ENCODE data around the gene B4GALT1. TPM values are rescaled to one million over a fixed set of nuclear protein-coding genes. Genes with fewer than 3 reads are reported as not detected.
A peak's percentile ranks its signal among the peaks of the same experiment; 100 is the strongest.

Gene B4GALT1
- polyA plus RNA-seq = 54.3 to 82.9 TPM (median 55.1 TPM) in 3 replicates
- 9.5 TPM for polyA plus RNA-seq (2011; ENCODE audit: low read depth)
- polyA plus RNA-seq (2011; cell fraction: cytosol; rRNA removed) = 57.6 and 65.9 TPM in 2 replicates
- 114 and 120 TPM in 2 replicates for polyA plus RNA-seq (2011; cell fraction: nucleus; rRNA removed)
- 60.2 and 84.0 TPM in 2 replicates for polyA plus RNA-seq (2012; ENCODE audit: low replicate concordance)
- polyA minus RNA-seq = 112 to 184 TPM (median 118 TPM) in 3 replicates
- 89.8 TPM for polyA minus RNA-seq (2011; cell fraction: cytosol; rRNA and poly(A)+ RNA removed)
- 109 and 160 TPM in 2 replicates for polyA minus RNA-seq (2011; cell fraction: nucleus; rRNA and poly(A)+ RNA removed)

DNA sequence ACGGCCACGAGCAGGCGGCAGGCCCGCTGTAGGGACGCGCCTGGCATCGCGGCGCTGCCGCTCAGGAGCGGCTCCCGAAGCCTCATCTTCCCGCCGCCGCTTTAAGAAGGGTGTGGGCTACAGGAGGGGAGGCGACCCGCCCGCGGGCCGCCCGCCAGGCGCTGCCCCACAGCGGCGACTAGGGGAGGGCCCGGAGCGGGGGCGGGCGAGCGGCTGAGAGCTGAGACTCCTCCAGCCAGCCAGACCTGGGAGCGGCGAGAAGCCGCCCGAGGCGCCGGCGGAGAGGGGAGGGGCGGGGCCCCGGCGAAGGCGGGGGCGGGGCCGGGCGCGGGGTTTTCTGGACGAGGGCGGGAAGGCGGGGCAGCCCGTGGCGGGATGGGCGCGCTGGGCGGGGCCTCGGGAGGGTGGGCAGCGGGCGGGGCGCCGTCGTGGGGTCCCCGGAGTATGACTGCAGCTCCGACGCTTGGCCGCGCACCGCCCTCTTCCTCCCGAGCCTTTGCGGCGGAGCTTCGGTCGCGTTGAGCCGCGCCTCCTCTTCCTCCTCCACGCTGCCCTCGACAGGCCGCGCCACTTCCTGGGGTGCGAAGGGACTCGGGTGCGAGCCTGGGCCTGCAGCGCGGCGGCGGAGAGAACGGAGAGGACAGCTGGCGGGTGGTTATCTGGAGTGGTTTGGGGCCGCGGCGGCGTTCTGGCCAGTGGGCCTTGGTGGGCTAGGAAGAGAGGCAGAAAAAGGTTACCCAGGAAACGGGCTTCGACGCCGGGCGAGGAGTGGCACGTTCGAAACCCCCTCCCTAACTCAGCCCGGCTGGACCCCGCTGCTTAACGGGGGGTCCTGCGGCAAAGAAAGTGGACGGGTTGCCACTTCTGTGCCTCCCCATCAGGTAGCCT, at the start of gene B4GALT1:
TSS of gene B4GALT1 (minus strand) at position 253 of the 888 bp plus-strand sequence. CDS start at position 86, 167 bp downstream.
- no peak for FAIRE-seq
- Histone ChIP-seq H3K9me3 (ENCODE audit: control insufficient read depth, low read depth, low read length) (no peaks in the 10 kb centered on the region), H4K20me1 (ENCODE audit: control insufficient read depth, extremely low read depth, insufficient read depth, low read length) (no peaks in the 10 kb centered on the region), H3K9ac (ENCODE audit: control insufficient read depth, extremely low read depth, insufficient read depth, low read length) (peak within 1 kb of the TSS; percentile 97), H3K4me1 (ENCODE audit: control insufficient read depth, extremely low read depth, insufficient read depth, low read length) (peaks cover 41% of the 10 kb centered on the region), H3K79me2 (ENCODE audit: control insufficient read depth, insufficient read depth, low read length) (peaks cover 46% of the 10 kb centered on the region), H3K27me3 (ENCODE audit: control insufficient read depth, extremely low read depth, insufficient read depth, low read length) (no peaks in the 10 kb centered on the region), H3K27ac (ENCODE audit: control insufficient read depth, insufficient read depth, low read length) (peak within 1 kb of the TSS; percentile 98), H3K4me2 (ENCODE audit: control insufficient read depth, extremely low read depth, insufficient read depth, low read depth, low read length) (peak within 1 kb of the TSS; percentile 99), H3K9me1 (ENCODE audit: control insufficient read depth, extremely low read depth, insufficient read depth, low read length) (no peaks in the 10 kb centered on the region), H3K36me3 (ENCODE audit: control insufficient read depth in 2 of 2, extremely low read depth in 1 of 2, insufficient read depth in 2 of 2, low read length in 2 of 2) (no peaks in the 10 kb centered on the region), H3K4me3 (ENCODE audit: control insufficient read depth in 2 of 3, extremely low read depth in 1 of 3, insufficient read depth in 2 of 3, low read depth in 1 of 3, low read length in 3 of 3) (peak within 1 kb of the TSS; percentile 71 to 95 (median 83)), H2AFZ (ENCODE audit: control insufficient read depth, low read length) (peak within 1 kb of the TSS; percentile 52)
- peak in 2 of 3 experiments; percentile 16 to 18 for TF ChIP-seq CTCF (optimal IDR thresholded peaks at IDR 0.05 in 1 of 3, IDR thresholded peaks at IDR 0.05 in 1 of 3, conservative IDR thresholded peaks at IDR 0.05 in 1 of 3; ENCODE audit: extremely low read depth in 1 of 3, insufficient read depth in 2 of 3, low read length in 3 of 3)
- TF ChIP-seq EZH2 (IDR thresholded peaks at IDR 0.05; ENCODE audit: low read length) = no peak
- no peak for DNase-seq (ENCODE audit: low read depth, low spot score)
- dilution Hi-C loops (cut with MboI; ENCODE audit: extremely low pct_ligation_motif_present, low sequenced_read_pairs) = no loop called here

- H3K27me3 ChIP-seq (ENCODE audit: control insufficient read depth, extremely low read depth, insufficient read depth, low read length) = no peaks in the 10 kb centered on the region
- no peaks in the 10 kb centered on the region for H4K20me1 ChIP-seq (ENCODE audit: control insufficient read depth, extremely low read depth, insufficient read depth, low read length)
- DNase-seq (ENCODE audit: low read depth, low spot score) = peak; percentile 77
- no peaks in the 10 kb centered on the region for H3K36me3 ChIP-seq (ENCODE audit: control insufficient read depth in 2 of 2, extremely low read depth in 1 of 2, insufficient read depth in 2 of 2, low read length in 2 of 2)
- no peaks in the 10 kb centered on the region for H3K79me2 ChIP-seq (ENCODE audit: control insufficient read depth, insufficient read depth, low read length)
- H3K27ac ChIP-seq (ENCODE audit: control insufficient read depth, insufficient read depth, low read length) = no peak overlapping the region
- H3K4me3 ChIP-seq (ENCODE audit: control insufficient read depth in 2 of 3, extremely low read depth in 1 of 3, insufficient read depth in 2 of 3, low read depth in 1 of 3, low read length in 3 of 3) = no peak overlapping the region
- no peak overlapping the region for H2AFZ ChIP-seq (ENCODE audit: control insufficient read depth, low read length)
- H3K9ac ChIP-seq (ENCODE audit: control insufficient read depth, extremely low read depth, insufficient read depth, low read length) = peak overlapping the region; percentile 15
- TF ChIP-seq CTCF (optimal IDR thresholded peaks at IDR 0.05 in 1 of 3, IDR thresholded peaks at IDR 0.05 in 1 of 3, conservative IDR thresholded peaks at IDR 0.05 in 1 of 3; ENCODE audit: extremely low read depth in 1 of 3, insufficient read depth in 2 of 3, low read length in 3 of 3) (no peak), EZH2 (IDR thresholded peaks at IDR 0.05; ENCODE audit: low read length) (no peak)
- H3K9me3 ChIP-seq (ENCODE audit: control insufficient read depth, low read depth, low read length) = no peaks in the 10 kb centered on the region
- FAIRE-seq = peak; percentile 86
- H3K9me1 ChIP-seq (ENCODE audit: control insufficient read depth, extremely low read depth, insufficient read depth, low read length) = no peaks in the 10 kb centered on the region
- dilution Hi-C loops (cut with MboI; ENCODE audit: extremely low pct_ligation_motif_present, low sequenced_read_pairs) = no loop called here
- peak overlapping the region; percentile 30 for H3K4me2 ChIP-seq (ENCODE audit: control insufficient read depth, extremely low read depth, insufficient read depth, low read depth, low read length)
- peaks cover 15% of the 10 kb centered on the region for H3K4me1 ChIP-seq (ENCODE audit: control insufficient read depth, extremely low read depth, insufficient read depth, low read length)
Measured at GRCh38 chr9:33211695-33212393, 44.7 kb upstream of the B4GALT1 start.

Data from keratinocyte (primary cell).